Keratinocyte (primary cell): ENCODE results near the gene YTHDC1.

Experiments
- EZH2 ChIP-seq: IDR thresholded peaks from one replicate; pipeline ENCODE4 v1.6.1; 2012; ENCODE audit warnings: inconsistent platforms, mild to moderate bottlenecking, low read length, moderate library complexity
- TF ChIP-seq, protein P1 (sequence below), 3 experiments: IDR thresholded peaks in 1 of 3; conservative IDR thresholded peaks in 1 of 3; optimal IDR thresholded peaks in 1 of 3; 2 replicates in 2 of 3; 3 replicates in 1 of 3; pipeline versions ENCODE3 to v1.5.1; 2011; ENCODE audit warnings: low read length in 3 of 3, mild to moderate bottlenecking in 3 of 3, moderate library complexity in 2 of 3, control low read depth in 1 of 3, inconsistent platforms in 1 of 3; ENCODE audit not compliant: insufficient read depth in 2 of 3; ENCODE audit errors: extremely low read depth in 1 of 3

DNA sequence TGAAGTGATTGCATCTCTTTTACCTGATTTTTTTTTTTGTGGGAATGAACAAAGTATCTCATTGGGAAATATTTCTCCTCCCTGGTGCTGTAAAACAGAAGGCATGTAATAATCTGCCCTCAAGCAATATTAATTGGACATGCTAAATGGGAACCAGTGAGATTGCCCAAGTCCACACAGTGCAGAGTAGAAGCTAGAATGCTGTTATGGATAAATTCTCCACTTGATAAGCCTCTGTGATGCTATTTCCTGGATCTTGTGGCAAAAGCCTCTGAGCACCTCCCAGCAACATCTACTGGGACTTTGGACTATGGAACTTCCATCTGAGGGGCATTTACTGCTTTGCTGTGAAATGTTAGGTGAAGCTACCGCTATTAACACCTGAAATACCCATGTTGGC lies 46.9 kb upstream of the YTHDC1 start:
- TF ChIP-seq, protein P1, sequence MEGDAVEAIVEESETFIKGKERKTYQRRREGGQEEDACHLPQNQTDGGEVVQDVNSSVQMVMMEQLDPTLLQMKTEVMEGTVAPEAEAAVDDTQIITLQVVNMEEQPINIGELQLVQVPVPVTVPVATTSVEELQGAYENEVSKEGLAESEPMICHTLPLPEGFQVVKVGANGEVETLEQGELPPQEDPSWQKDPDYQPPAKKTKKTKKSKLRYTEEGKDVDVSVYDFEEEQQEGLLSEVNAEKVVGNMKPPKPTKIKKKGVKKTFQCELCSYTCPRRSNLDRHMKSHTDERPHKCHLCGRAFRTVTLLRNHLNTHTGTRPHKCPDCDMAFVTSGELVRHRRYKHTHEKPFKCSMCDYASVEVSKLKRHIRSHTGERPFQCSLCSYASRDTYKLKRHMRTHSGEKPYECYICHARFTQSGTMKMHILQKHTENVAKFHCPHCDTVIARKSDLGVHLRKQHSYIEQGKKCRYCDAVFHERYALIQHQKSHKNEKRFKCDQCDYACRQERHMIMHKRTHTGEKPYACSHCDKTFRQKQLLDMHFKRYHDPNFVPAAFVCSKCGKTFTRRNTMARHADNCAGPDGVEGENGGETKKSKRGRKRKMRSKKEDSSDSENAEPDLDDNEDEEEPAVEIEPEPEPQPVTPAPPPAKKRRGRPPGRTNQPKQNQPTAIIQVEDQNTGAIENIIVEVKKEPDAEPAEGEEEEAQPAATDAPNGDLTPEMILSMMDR (optimal IDR thresholded peaks at IDR 0.05 in 1 of 3, IDR thresholded peaks at IDR 0.05 in 1 of 3, conservative IDR thresholded peaks at IDR 0.05 in 1 of 3; ENCODE audit: extremely low read depth in 1 of 3, insufficient read depth in 2 of 3, low read length in 3 of 3) = no peak
- TF ChIP-seq EZH2 = no peak
